Putamen (tissue), 1 donor: Measurements from ENCODE around the gene CSNK1G2.

Source experiments
- DNase-seq: peaks from one replicate; pipeline ENCODE4 v3.0.0-alpha.2; 2016; ENCODE audit warnings: low spot score

CSNK1G2 gene

DNA sequence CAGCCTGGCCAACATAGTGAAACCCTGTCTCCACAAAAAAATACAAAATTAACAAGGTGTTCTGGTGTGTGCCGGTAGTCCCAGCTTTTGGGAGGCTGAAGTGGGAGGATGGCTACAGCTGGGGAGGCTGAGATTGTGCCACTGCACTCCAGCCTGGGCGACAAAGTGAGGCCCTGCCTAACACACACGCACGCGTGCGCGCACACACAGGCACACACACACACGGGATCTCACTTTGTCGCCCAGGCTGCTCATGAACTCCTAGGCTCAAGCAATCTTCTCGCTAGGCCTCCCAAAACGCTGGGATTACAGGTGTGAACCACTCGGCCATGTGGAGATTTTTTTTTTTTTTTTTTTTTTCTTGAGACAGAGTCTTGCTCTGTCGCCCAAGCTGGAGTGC is 77.8 kb downstream of the CSNK1G2 start:
- DNase-seq = no peak

DNA sequence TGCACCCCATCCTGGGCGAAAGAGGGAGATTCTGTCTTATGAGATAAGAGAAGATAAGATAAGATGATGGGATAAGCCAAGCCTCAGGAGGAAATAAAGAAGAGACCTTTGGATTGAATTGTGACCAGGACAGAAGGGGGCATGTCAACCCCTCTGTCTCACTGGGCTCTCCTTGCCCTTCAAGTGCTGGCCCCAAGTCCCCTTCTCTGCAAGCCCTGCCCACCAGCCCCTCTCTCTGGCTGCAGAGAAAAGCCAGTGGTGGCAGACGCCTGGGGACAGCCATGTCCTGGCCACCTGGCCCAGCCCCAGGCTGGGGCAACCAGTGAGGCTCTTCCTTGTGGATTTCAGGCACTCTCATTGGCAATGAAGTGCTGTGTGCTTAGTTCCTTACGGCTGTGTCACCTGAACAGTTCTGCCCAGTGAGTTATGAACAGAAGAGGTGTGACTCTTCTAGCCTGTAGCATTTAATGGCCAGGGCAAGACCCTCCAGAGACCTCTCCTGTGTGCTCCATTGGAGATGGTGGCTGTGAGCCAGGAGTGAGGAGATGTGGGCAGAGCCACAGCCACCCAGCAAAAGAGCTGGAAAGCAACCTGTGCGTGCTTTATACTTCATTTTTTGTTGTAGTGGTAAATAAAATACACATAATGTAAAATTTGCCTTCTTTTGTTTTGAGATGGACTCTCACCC is 80.6 kb downstream of the CSNK1G2 start:
- DNase-seq = no peak

- DNase-seq = no peak
Observed at GRCh38 chr19:2022289-2022688, 81.3 kb downstream of the CSNK1G2 start.

DNA sequence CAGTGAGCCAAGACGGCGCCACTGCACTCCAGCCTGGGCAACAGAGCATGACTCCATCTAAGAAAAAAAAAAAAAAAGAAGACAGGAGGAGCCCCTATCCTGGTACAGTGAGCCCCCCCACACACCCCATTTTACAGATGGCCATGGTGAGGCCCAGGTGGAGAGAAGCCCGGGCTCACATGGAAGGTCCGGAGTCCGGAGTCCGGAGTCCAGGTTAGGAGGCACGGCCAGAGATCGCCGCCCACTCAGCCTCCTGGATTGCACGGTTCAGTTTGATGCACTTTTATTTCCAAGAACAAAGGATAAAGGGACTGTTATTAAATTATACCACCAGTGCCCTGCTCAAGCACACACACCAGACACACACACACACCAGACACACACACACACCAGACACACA is 85.8 kb downstream of the CSNK1G2 start:
- no peak for DNase-seq

DNA sequence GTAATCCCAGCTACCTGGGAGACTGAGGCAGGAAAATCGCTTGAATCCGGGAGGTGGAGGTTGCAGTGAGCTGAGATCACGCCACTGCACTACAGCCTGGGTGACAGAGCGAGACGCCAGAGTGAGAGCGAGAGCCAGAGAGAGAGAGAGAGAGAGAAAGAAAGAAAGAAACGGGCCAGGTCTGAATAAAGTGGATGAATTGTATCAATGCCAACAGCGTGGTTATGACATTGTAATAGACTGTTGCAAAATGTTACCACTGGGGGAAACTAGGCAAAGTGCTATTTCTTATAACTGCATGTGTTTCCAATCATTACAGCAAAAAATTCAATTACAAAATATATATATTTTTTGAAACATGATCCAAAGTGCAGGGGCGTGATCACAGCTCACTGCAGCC is 86.4 kb downstream of the CSNK1G2 start:
- DNase-seq = no peak
